ENCODE data around the gene MCM8.

DNA sequence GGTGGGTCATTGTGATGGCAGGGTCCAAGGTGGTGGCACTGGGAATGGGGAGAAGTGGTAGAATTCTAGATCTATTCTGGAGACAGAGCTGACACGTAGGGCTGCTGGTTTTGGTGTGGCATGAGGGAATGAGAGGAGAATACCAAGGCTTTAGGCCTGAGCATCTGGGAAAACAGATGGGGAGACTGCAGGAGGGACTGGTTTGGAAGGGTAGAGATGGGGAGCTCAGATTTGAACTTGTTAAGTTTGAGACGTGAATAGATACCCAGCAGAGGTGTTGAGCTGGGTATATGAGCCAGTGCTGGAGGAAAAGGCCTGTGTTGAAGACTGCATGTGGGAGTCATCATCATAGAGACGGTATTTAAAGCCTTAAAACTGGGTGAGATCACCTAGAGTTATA lies 17.7 kb upstream of the MCM8 start:
- TF ChIP-seq, protein P1, sequence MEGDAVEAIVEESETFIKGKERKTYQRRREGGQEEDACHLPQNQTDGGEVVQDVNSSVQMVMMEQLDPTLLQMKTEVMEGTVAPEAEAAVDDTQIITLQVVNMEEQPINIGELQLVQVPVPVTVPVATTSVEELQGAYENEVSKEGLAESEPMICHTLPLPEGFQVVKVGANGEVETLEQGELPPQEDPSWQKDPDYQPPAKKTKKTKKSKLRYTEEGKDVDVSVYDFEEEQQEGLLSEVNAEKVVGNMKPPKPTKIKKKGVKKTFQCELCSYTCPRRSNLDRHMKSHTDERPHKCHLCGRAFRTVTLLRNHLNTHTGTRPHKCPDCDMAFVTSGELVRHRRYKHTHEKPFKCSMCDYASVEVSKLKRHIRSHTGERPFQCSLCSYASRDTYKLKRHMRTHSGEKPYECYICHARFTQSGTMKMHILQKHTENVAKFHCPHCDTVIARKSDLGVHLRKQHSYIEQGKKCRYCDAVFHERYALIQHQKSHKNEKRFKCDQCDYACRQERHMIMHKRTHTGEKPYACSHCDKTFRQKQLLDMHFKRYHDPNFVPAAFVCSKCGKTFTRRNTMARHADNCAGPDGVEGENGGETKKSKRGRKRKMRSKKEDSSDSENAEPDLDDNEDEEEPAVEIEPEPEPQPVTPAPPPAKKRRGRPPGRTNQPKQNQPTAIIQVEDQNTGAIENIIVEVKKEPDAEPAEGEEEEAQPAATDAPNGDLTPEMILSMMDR (IDR thresholded peaks at IDR 0.05; ENCODE audit: insufficient read depth, low read length): no peak
- no peak for TF ChIP-seq POLR2AphosphoS5 (IDR thresholded peaks at IDR 0.05; ENCODE audit: low read depth)

Measured in HL-60 (cell line).